ENCODE data around the gene LSM2. TPM values are rescaled to one million over a fixed set of nuclear protein-coding genes. Genes with fewer than 3 reads are reported as not detected.

LSM2 gene
- total and polyA plus RNA-seq, 9 of the 15 experiments (the other 6 are each of a cell fraction or from before 2014, with no cell fraction given): 154 to 407 (median 223) TPM

GRCh38 chr6:31847276-31847978 lies 40.7 kb upstream of the LSM2 start:
- H3K9me1 ChIP-seq (ENCODE audit: control insufficient read depth, insufficient read depth, low read length): no peaks in the 10 kb centered on the region
- peaks cover 0 to 8% of the 10 kb centered on the region in 2 experiments; a peak in 2 of 5 replicates for H3K4me1 ChIP-seq (replicated peaks in 1 of 2; ENCODE audit: control insufficient read depth in 2 of 2, insufficient read depth in 2 of 2, low read length in 2 of 2)
- no peaks in the 10 kb centered on the region for H4K20me1 ChIP-seq (replicated peaks; ENCODE audit: control insufficient read depth, insufficient read depth, low read length)
- no peak overlapping the region for H3K27ac ChIP-seq (ENCODE audit: extremely low read depth, low read depth, low read length)
- ChIA-PET POLR2A (interaction anchor here (0.6 to 15.7 kb wide), 9 partner anchors 11 to 1106 kb away, joined by 3 to 229 read pairs (median 6); partner anchors contain the start of genes CSNK2B, GPANK1 and NEU1), CTCF (ENCODE audit: low intra/inter-chr PET ratio) (interaction anchor here (0.7 kb wide), 1 partner anchor 167 kb away, joined by 3 read pairs; no protein-coding TSS in a partner anchor)
- ATAC-seq (no peak), DNase-seq (ENCODE audit: extremely low read depth in 1 of 4, low spot score in 3 of 4) (peak in 2 of 4 experiments; percentile 16 to 17), FAIRE-seq (no peak)
- H3K4me2 ChIP-seq (ENCODE audit: insufficient read depth, low read length): no peak overlapping the region
- H3K36me3 ChIP-seq (ENCODE audit: control insufficient read depth, insufficient read depth, low read length): no peaks in the 10 kb centered on the region
- no peak overlapping the region for H2AFZ ChIP-seq (ENCODE audit: low read depth, low read length)
- BruUV-seq (replicated peaks): no TSS peak
- WGBS (ENCODE audit: insufficient coverage, low coverage, missing lambda C conversion rate): 36% methylated on average over 2 of the region's 2 CpGs
- H3K27me3 ChIP-seq (ENCODE audit: control insufficient read depth in 2 of 2, insufficient read depth in 2 of 2, low read length in 2 of 2): no peaks in the 10 kb centered on the region
- in situ Hi-C loops (cut with MboI): no loop called here
- H3K4me3 ChIP-seq: no peak overlapping the region
- no peak overlapping the region for H3K9ac ChIP-seq (ENCODE audit: insufficient read depth in 1 of 2, low read depth in 2 of 2, low read length in 2 of 2)
- intact Hi-C loops (cut with micrococcal nuclease): no loop called here
- H3K9me3 ChIP-seq (replicated peaks; ENCODE audit: control insufficient read depth, insufficient read depth, low read depth, low read length): no peaks in the 10 kb centered on the region; the same call in 1 of the 2 replicates
- no peaks in the 10 kb centered on the region for H3K79me2 ChIP-seq (ENCODE audit: control insufficient read depth, insufficient read depth, low read length)
- TF ChIP-seq HDAC1 (IDR thresholded peaks at IDR 0.05): no peak
- no peak for TF ChIP-seq ATF4 (CRISPR knock-in tag; IDR thresholded peaks at IDR 0.05)
- TF ChIP-seq ZNF324 (CRISPR knock-in tag; IDR thresholded peaks at IDR 0.05): no peak
- TF ChIP-seq ZNF57 (CRISPR knock-in tag; IDR thresholded peaks at IDR 0.05): no peak
- no peak for TF ChIP-seq CBX5 (IDR thresholded peaks at IDR 0.05; ENCODE audit: borderline replicate concordance, low read depth)
- TF ChIP-seq HIVEP1 (CRISPR knock-in tag; IDR thresholded peaks at IDR 0.05): no peak
- no peak for TF ChIP-seq C11orf30 (IDR thresholded peaks at IDR 0.05; ENCODE audit: low read depth)
- TF ChIP-seq HINFP (tag; conservative IDR thresholded peaks at IDR 0.05; ENCODE audit: low read depth): no peak
- TF ChIP-seq ZEB2 (IDR thresholded peaks at IDR 0.05): 0 out of 2 replicates have a peak, but pooled peaks have one; percentile 16
- no peak for TF ChIP-seq TCF7 (IDR thresholded peaks at IDR 0.05; ENCODE audit: borderline replicate concordance)
- TF ChIP-seq STAT5B (CRISPR knock-in tag; IDR thresholded peaks at IDR 0.05): no peak
- TF ChIP-seq ZNF12 (CRISPR knock-in tag; IDR thresholded peaks at IDR 0.05): no peak
- no peak for TF ChIP-seq NFE2L1 (tag; IDR thresholded peaks at IDR 0.05; ENCODE audit: borderline replicate concordance, low read depth)
- no peak for TF ChIP-seq MYBL2 (IDR thresholded peaks at IDR 0.05; ENCODE audit: low read depth)
- TF ChIP-seq MYBL2 (CRISPR knock-in tag; IDR thresholded peaks at IDR 0.05; ENCODE audit: borderline replicate concordance): no peak
- TF ChIP-seq MEIS2 (IDR thresholded peaks at IDR 0.05; ENCODE audit: partially characterized antibody): peak; percentile 32
- peak; percentile 29; the same call in 1 of the 2 replicates for TF ChIP-seq FOSL1 (tag; conservative IDR thresholded peaks at IDR 0.05)
- no peak for TF ChIP-seq CREB1 (IDR thresholded peaks at IDR 0.05)
- TF ChIP-seq CREB1 (CRISPR knock-in tag; IDR thresholded peaks at IDR 0.05): no peak
- TF ChIP-seq NEUROD1 (IDR thresholded peaks at IDR 0.05; ENCODE audit: borderline replicate concordance, low read depth, low read length, partially characterized antibody): no peak
- no peak for TF ChIP-seq RBM34 (IDR thresholded peaks at IDR 0.05; ENCODE audit: borderline replicate concordance, insufficient read depth, low read length)
- TF ChIP-seq HLTF (IDR thresholded peaks at IDR 0.05): no peak
- no peak for TF ChIP-seq HNRNPL (IDR thresholded peaks at IDR 0.05; ENCODE audit: low read depth, low read length)
- no peak for TF ChIP-seq CC2D1A (IDR thresholded peaks at IDR 0.05)
